ENCODE results near the gene NPPA. TPM values are rescaled to one million over a fixed set of nuclear protein-coding genes. Genes with fewer than 3 reads are reported as not detected.
A peak's percentile ranks its signal among the peaks of the same experiment; 100 is the strongest.
"Not testable (repeated sequence)": the region's sequence is repeated elsewhere in the genome, so short reads cannot be mapped to it uniquely, and the experiment has no call there.

The NPPA gene
- not detected for total RNA-seq

DNA sequence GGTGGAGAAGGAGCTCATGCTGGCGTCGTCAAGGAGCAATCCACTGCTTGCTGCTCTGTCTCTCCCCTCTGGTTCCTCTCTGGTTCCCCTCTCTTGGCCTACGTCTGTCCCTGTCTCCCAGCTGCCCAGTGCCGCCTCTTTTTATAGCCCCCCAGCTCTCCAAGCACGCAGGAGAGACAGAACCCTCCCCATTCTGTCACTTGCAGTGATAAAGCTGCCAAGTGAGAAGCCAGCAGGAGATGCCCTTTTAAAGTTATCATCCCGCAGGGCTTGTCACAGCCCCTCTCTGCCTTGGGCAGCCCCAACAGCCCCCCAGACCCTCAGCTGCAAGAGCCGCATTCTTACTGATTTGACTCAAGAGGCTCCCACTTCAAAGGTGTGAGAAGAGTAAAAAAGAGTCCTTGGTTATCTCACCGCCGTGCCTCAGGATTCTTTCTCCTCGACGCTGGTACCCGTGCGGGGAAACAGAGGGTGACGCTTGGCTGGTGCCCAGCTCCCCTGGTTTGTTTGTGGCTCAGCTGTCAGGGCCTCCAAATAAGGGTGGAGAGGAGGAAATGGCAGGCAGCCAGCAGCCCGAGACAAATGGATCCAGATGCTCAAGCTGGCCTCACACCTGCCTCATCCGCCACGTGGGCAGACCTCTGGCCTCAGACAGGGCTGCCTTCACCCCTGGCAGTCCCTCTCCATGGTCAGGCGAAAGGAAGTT lies at the start of gene NPPA:
Gene NPPA, minus strand, starts transcription at position 117 of the 706 bp plus-strand sequence. Its CDS starts 99 bp downstream, at position 18.
- DNase-seq (ENCODE audit: low spot score), result no peak

GRCh38 chr1:11894501-11894900 lies 46.9 kb upstream of the NPPA start:
- DNase-seq (ENCODE audit: low spot score), result not testable (repeated sequence)

GRCh38 chr1:11893907-11894251 lies 46.3 kb upstream of the NPPA start:
- peak; percentile 34 for DNase-seq (ENCODE audit: low spot score)

DNA sequence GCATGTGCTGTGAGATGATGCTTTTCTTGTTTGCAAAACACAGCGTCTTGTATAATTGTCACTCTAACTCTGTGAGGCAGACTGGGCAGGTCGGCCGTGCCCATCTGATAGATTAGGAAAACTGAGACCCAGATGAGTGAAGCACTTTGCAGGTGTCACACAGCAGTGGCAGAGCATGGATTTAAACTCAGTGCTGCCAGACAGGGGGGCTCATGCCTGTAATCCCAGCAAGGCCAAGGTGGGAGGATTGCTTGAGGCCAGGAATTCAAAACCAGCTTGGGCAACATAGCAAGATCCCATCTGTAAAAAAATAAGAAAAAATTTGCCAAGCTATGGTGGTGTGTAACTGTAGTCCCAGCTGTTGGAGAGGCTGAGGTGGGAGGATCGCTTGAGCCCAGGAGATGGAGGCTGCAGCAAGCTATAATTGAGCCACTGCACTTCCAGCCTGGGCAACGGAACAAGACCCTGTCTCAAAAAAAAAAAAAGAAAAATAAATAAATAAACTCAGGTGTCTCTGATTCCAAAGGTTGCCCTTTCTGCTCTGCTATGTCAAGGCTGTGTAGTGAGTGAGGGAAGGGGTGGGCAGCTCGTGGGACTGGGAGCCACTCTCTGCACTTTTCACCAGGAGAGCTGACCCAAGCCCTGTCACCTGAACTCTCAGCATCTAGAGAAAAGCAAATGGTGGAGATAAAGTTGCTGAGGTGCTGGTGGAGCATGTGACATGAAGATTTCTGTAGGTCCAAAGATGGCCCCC lies 44.0 kb upstream of the NPPA start:
- DNase-seq (ENCODE audit: low spot score), result no peak

DNA sequence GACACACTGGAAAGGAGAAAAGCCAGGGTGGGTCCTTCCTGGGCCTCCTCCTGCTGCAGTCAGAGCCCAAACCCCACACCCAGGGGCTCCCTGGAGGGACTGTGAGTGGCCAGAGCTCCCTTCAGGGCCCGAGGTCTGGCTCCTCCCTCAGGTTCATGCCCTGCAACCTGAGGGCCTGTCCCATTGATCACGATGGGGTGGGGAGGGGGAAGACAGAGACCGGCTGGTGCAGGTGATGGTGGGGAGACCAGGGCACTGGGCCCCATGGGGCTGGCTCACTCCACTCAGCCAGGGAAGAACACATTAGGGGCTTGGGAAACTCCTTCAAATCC lies 41.3 kb upstream of the NPPA start:
- no peak for DNase-seq (ENCODE audit: low spot score)

GRCh38 chr1:11888206-11888876 lies 40.8 kb upstream of the NPPA start:
- DNase-seq (ENCODE audit: low spot score), result no peak

DNA sequence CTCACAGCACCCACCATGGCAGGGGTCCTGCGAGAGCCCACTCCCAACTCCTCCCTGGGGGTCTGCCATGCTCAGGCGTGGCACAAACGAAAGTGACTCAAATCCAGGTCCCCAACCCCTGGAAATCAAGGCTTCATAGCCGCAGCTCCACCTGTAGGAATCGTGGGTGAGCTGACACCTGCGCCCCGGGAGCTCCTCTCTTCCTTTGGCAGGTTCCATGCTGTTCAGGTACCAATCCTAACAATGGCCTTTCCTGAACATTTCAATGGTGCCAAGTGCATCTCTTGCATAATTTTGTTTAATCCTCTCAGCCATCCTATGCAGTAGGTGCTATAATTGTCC lies 40.1 kb upstream of the NPPA start:
- no peak for DNase-seq (ENCODE audit: low spot score)

DNA sequence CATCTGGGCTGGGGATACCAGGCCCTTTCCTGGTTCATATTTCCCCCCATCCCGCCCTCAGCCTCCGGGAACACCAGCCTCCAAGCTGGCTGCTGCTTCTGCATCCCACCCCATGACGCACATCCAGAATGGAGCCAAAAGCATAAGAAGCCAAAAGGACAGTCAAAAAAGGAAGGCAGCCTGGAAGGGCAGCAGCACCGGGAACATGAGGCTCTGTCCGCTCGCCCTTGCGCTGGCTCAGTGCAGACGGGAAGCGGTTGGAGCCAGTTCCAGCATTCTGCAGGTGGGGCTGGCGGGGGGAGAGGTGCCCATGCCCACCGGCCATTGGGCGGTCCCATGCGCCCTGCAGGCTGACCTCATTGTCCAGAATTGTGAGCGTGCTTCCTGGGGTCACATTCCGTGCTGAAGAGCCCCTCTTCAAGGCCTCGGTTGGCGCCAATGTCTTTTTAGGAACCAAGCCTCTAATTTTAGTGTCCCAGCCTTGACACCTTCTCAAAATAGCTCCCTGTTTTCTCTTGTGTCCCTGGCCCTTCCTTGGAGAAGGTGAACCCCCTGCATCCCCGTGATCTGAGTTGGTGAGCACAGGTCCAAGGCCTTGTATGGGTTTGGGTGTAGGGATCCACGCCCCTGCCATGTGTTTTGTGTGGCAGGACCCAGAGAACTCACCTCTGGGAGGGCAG lies 39.5 kb upstream of the NPPA start:
- DNase-seq (ENCODE audit: low spot score), result no peak

GRCh38 chr1:11885916-11886315 lies 38.3 kb upstream of the NPPA start:
- no peak for DNase-seq (ENCODE audit: low spot score)

GRCh38 chr1:11882814-11883538 lies 35.4 kb upstream of the NPPA start:
- peak; percentile 59 for DNase-seq (ENCODE audit: low spot score)

- no peak for DNase-seq (ENCODE audit: low spot score)
Observed at GRCh38 chr1:11881749-11882441, 34.3 kb upstream of the NPPA start.

DNA sequence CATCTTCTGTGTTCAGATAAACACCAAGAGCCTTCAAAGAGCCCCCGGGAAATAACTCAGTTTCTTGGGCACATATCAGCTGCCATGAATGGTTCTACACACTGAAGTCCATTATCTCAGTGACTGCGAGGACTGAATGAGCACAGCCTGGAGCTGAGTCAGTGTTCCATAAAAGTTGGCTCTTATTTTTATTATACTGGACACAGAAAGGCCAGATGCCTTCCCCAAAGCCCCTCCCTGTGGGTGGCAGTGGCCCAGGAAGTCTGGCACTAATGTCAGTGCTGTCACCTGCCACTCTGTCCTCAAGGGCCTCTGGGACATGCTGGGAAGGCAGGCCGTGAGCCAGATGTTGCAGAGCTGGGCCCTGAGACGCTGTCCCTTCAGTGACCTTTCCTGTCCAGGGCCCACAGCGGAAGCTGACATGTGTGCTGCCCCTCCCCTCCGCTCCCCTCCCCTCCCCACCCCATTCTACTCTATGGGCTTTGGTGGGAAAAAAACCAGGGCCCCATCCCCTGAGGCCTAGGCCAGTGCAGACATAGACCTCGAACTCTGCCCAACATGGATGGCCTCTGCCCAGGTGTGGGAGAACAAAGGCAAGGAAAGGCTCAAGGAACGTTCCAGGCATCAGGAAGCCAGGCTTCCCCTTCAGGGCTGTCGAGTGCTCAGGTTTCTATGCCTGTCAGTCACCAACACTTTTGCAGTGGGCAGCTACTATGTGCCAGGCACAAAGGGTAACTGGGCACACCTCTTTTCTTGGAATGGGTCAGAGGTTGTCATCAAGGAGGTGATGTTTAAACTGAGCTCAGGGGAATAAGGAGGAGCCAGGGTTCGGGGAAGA lies 33.5 kb upstream of the NPPA start:
- DNase-seq (ENCODE audit: low spot score), result no peak

DNA sequence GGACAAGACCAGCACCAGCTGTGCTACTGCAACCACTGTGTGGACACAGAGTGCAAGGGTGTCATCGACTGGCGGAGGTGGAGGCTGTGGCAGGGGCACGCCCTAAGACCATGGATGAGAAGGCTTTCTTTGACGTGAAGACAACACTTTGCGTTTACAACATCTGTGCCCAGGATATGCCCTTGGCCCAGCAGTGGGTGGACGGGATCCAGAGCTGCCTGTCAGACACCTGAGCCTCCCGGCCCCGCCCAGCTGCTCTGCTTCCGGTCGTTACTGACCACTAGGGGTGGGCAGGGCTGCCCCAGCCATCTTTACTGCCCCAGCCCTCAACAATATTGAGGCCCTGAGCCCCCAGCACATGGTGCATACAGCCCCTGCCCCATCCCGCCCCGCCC lies 32.6 kb upstream of the NPPA start:
- DNase-seq (ENCODE audit: low spot score), result no peak

- no peak for DNase-seq (ENCODE audit: low spot score)
Observed at GRCh38 chr1:11879311-11880180, 32.0 kb upstream of the NPPA start.

DNA sequence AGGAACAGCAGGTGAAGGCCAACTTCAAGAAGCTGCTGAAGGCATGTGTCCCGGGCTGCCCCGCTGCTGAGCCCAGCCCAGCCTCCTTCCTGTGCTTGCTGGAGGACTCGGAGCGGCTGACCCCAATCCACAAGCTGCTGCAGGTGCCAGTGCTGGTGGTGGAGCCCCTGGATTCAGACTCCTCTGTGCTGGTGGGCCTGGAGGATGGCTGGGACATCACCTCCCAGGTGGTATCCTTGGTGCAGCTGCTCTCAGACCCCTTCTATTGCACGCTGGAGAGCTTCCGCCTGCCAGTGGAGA lies 31.3 kb upstream of the NPPA start:
- DNase-seq (ENCODE audit: low spot score), result no peak

DNA sequence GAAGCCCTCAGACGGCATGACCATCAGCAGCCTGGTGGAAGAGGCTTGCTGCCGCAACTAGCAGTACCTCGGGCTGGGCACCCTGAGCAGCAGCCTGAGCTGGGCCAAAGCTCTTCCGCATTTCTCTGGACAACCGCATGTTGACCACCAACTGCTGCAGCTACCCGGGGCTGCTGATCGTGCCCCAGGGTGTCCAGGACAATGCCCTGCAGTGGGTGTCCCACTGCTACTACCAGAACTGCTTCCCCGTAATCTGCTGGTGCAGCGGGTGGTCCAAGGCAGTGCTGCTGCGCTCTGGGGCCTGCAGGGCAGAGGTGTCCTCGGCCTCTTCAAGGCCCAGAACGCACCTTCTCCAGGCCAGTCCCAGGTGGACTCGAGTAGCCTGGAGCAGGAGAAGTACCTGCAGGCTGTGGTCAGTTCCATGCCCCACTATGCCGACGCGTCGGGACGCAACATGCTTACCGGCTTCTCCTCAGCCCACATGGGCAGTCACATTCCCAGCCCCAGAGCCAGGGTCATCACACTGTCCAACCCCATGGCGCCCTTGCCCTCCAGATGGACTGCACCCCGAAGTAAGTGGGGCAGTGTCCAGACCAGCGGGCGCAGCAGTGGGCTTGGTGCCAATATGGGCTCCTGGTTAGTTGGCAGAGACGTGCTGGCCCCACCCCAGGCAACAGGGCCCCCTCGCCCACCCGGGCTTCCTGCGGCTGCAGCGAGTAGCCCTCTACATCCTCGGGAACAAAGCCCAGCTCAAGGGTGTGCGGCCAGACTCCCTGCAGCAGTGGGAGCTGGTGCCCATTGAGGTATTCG lies 30.7 kb upstream of the NPPA start:
- DNase-seq (ENCODE audit: low spot score), result no peak

GRCh38 chr1:11877074-11877473 lies 29.5 kb upstream of the NPPA start:
- no peak for DNase-seq (ENCODE audit: low spot score)

DNA sequence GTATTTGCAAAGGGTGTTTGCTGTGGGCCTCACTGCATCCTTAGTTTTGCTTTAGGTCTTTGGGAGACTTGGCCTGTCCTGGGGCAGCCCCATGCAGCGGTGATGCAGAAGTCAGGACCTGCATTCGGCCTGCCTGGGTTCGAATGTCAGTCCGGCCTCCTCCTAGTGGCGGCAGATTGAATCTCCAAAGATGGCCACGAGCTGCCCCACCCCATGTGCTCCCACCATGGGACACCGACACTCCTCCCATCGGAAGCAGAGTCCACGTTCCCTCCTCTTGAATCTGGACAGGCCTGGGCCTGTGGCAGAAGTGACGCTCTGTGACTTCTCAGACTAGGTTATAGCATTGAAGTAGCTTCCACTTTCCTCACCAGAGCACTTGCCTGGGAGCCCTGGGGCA lies 27.5 kb upstream of the NPPA start:
- no peak for DNase-seq (ENCODE audit: low spot score)

DNA sequence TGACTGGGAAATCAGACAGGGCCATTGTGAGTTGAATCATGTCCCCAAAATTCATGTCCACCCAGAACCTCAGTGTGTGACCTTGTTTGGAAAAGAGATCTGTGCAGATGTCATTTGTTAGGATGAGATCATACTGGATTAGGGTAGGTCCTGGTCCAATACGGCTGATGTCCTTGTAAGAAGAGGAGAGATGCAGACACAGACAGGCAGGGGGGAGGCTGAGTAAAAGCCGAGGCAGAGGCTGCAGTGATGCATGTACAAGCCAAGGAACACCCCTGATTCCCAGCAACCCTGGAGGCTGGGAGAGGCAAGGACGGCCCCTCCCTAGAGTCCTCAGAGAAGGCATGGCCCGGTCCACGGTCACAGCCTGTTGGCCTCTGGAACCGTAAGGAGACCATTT lies 27.0 kb upstream of the NPPA start:
- no peak for DNase-seq (ENCODE audit: low spot score)

Measured in mucosa of gallbladder (tissue), 1 donor.